Measurements from ENCODE around the gene CD82.

Gene CD82

DNA sequence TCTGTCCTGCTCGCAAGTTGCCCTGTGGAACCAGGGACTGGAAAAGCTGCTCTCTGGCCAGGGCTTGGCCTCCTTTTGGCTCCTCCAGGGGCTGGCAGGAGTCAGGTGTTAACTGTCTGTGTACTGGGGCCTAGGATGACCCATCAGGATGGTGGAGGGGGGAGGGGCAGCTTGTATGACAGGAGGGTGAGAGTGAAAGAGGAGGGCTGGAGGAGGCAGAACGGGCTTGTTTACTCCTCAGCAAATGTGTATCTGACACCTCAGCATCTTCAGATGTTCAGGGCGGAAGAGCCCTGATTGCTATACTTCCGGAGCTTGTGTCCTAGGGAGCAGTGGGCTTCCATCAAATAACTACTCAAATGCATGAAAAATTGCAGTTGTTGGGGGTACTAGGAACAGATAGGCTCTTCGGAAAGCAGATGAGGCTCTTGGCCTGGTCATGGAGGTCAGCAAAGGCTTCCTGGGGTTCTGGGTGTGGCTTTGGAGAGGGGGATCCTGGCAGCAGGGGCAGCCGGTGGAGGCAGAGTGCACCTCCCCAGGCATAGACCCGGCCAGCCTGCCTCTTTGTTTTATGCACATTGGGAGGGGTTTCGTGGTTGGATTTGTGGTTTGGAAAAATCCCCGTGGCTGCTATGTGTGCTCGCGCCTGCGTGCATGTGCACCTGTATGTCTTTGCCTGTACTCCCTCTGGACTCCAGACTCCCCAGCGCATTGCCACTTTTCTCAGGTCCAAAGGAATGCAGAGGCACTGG lies 31.2 kb downstream of the CD82 start:
- no peak for ATAC-seq
- TF ChIP-seq GLIS3 (CRISPR knock-in tag; IDR thresholded peaks at IDR 0.05): no peak
- TF ChIP-seq RARB (CRISPR knock-in tag; IDR thresholded peaks at IDR 0.05): no peak
- TF ChIP-seq, protein P1, sequence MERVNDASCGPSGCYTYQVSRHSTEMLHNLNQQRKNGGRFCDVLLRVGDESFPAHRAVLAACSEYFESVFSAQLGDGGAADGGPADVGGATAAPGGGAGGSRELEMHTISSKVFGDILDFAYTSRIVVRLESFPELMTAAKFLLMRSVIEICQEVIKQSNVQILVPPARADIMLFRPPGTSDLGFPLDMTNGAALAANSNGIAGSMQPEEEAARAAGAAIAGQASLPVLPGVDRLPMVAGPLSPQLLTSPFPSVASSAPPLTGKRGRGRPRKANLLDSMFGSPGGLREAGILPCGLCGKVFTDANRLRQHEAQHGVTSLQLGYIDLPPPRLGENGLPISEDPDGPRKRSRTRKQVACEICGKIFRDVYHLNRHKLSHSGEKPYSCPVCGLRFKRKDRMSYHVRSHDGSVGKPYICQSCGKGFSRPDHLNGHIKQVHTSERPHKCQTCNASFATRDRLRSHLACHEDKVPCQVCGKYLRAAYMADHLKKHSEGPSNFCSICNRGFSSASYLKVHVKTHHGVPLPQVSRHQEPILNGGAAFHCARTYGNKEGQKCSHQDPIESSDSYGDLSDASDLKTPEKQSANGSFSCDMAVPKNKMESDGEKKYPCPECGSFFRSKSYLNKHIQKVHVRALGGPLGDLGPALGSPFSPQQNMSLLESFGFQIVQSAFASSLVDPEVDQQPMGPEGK (CRISPR knock-in tag; IDR thresholded peaks at IDR 0.05; ENCODE audit: borderline replicate concordance): no peak
- TF ChIP-seq, protein P2, sequence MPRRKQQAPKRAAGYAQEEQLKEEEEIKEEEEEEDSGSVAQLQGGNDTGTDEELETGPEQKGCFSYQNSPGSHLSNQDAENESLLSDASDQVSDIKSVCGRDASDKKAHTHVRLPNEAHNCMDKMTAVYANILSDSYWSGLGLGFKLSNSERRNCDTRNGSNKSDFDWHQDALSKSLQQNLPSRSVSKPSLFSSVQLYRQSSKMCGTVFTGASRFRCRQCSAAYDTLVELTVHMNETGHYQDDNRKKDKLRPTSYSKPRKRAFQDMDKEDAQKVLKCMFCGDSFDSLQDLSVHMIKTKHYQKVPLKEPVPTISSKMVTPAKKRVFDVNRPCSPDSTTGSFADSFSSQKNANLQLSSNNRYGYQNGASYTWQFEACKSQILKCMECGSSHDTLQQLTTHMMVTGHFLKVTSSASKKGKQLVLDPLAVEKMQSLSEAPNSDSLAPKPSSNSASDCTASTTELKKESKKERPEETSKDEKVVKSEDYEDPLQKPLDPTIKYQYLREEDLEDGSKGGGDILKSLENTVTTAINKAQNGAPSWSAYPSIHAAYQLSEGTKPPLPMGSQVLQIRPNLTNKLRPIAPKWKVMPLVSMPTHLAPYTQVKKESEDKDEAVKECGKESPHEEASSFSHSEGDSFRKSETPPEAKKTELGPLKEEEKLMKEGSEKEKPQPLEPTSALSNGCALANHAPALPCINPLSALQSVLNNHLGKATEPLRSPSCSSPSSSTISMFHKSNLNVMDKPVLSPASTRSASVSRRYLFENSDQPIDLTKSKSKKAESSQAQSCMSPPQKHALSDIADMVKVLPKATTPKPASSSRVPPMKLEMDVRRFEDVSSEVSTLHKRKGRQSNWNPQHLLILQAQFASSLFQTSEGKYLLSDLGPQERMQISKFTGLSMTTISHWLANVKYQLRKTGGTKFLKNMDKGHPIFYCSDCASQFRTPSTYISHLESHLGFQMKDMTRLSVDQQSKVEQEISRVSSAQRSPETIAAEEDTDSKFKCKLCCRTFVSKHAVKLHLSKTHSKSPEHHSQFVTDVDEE (CRISPR knock-in tag; IDR thresholded peaks at IDR 0.05): no peak
- no peak for TF ChIP-seq ZNF565 (CRISPR knock-in tag; conservative IDR thresholded peaks at IDR 0.05; ENCODE audit: low read depth)
- TF ChIP-seq TOX (CRISPR knock-in tag; IDR thresholded peaks at IDR 0.05; ENCODE audit: borderline replicate concordance): no peak
- TF ChIP-seq OSR1 (CRISPR knock-in tag; IDR thresholded peaks at IDR 0.05): no peak
- TF ChIP-seq ZFP3 (CRISPR knock-in tag; IDR thresholded peaks at IDR 0.05): no peak
- TF ChIP-seq, protein P3, sequence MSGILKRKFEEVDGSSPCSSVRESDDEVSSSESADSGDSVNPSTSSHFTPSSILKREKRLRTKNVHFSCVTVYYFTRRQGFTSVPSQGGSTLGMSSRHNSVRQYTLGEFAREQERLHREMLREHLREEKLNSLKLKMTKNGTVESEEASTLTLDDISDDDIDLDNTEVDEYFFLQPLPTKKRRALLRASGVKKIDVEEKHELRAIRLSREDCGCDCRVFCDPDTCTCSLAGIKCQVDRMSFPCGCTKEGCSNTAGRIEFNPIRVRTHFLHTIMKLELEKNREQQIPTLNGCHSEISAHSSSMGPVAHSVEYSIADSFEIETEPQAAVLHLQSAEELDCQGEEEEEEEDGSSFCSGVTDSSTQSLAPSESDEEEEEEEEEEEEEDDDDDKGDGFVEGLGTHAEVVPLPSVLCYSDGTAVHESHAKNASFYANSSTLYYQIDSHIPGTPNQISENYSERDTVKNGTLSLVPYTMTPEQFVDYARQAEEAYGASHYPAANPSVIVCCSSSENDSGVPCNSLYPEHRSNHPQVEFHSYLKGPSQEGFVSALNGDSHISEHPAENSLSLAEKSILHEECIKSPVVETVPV (CRISPR knock-in tag; IDR thresholded peaks at IDR 0.05): no peak
- no peak for TF ChIP-seq ZNF70 (CRISPR knock-in tag; IDR thresholded peaks at IDR 0.05)
- TF ChIP-seq ZC3H10 (CRISPR knock-in tag; IDR thresholded peaks at IDR 0.05): no peak
- no peak for TF ChIP-seq ZNF8 (CRISPR knock-in tag; IDR thresholded peaks at IDR 0.05)
- TF ChIP-seq ESRRG (CRISPR knock-in tag; IDR thresholded peaks at IDR 0.05): no peak
- TF ChIP-seq TCF4 (CRISPR knock-in tag; IDR thresholded peaks at IDR 0.05; ENCODE audit: borderline replicate concordance): no peak
- TF ChIP-seq CSDC2 (CRISPR knock-in tag; IDR thresholded peaks at IDR 0.05): no peak
- TF ChIP-seq ARNTL (CRISPR knock-in tag; IDR thresholded peaks at IDR 0.05; ENCODE audit: borderline replicate concordance, low read depth): no peak
- no peak for TF ChIP-seq PPARA (CRISPR knock-in tag; IDR thresholded peaks at IDR 0.05; ENCODE audit: borderline replicate concordance)

DNA sequence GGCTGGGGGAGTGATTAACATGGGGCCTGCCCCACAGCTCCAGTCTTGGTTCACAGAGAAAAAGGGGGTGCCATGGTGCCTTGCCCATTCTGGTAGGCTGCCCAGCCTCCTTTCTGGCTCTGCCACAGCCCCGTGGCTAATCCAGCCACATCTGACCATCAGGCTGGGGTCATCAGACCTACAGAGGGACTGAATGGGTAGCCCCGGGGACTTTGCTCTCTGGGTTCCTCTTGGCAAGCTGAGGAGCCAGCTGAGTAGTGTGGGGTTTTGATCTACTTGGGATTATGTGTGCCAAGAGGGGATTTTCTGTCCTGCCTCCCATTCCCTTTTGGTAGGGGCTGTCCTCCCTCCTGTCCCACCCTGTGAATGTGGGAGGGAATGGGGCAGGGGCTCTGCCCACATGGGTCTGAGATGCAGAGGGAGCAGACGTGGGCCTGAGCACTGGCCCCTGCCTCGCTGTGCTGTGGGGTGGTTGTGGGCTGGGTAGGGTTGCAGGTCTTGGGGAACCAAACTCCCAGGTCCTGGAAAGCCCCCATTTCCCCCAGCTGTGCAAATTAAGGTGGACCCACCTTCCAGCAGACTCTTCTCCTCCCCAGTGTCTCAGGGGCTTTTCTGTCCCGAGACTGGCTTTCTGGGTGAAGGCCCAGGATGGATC lies 32.0 kb downstream of the CD82 start:
- ATAC-seq: no peak
- TF ChIP-seq ISL1 (CRISPR knock-in tag; IDR thresholded peaks at IDR 0.05): no peak
- no peak for TF ChIP-seq ZFP30 (CRISPR knock-in tag; IDR thresholded peaks at IDR 0.05)
- no peak for TF ChIP-seq ZC3H10 (CRISPR knock-in tag; IDR thresholded peaks at IDR 0.05)
- no peak for TF ChIP-seq ESRRG (CRISPR knock-in tag; IDR thresholded peaks at IDR 0.05)
- no peak for TF ChIP-seq ARNTL (CRISPR knock-in tag; IDR thresholded peaks at IDR 0.05; ENCODE audit: borderline replicate concordance, low read depth)
- TF ChIP-seq, protein P2 (CRISPR knock-in tag; IDR thresholded peaks at IDR 0.05): no peak
- no peak for TF ChIP-seq TCF4 (CRISPR knock-in tag; IDR thresholded peaks at IDR 0.05; ENCODE audit: borderline replicate concordance)
- TF ChIP-seq, protein P4, sequence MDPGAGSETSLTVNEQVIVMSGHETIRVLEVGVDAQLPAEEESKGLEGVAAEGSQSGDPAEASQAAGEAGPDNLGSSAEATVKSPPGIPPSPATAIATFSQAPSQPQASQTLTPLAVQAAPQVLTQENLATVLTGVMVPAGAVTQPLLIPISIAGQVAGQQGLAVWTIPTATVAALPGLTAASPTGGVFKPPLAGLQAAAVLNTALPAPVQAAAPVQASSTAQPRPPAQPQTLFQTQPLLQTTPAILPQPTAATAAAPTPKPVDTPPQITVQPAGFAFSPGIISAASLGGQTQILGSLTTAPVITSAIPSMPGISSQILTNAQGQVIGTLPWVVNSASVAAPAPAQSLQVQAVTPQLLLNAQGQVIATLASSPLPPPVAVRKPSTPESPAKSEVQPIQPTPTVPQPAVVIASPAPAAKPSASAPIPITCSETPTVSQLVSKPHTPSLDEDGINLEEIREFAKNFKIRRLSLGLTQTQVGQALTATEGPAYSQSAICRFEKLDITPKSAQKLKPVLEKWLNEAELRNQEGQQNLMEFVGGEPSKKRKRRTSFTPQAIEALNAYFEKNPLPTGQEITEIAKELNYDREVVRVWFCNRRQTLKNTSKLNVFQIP (CRISPR knock-in tag; IDR thresholded peaks at IDR 0.05; ENCODE audit: borderline replicate concordance, low read depth): no peak
- TF ChIP-seq, protein P1 (CRISPR knock-in tag; IDR thresholded peaks at IDR 0.05; ENCODE audit: borderline replicate concordance): no peak
- no peak for TF ChIP-seq ZNF70 (CRISPR knock-in tag; IDR thresholded peaks at IDR 0.05)
- TF ChIP-seq PPARA (CRISPR knock-in tag; IDR thresholded peaks at IDR 0.05; ENCODE audit: borderline replicate concordance): no peak
- TF ChIP-seq ZNF8 (CRISPR knock-in tag; IDR thresholded peaks at IDR 0.05): no peak
- TF ChIP-seq OSR1 (CRISPR knock-in tag; IDR thresholded peaks at IDR 0.05): no peak
- no peak for TF ChIP-seq RARB (CRISPR knock-in tag; IDR thresholded peaks at IDR 0.05)

Measured in SK-N-SH treated with all-trans-retinoic acid at 6 μM for 48 hours (cell line).